Mucosa of rectum (tissue), 2 donors: ENCODE measurements around the gene AXIN2.
"Not testable (repeated sequence)": the region's sequence is repeated elsewhere in the genome, so short reads cannot be mapped to it uniquely, and the experiment has no call there.

ENCODE experiments used
- H3K27ac ChIP-seq, 2 donors: one replicate each; pipeline ENCODE4 v1.7.0; 2013; ENCODE audit warnings: inconsistent platforms in 2 of 2, low read depth in 2 of 2, low read length in 2 of 2
- H3K27me3 ChIP-seq, 2 donors: one replicate each; pipeline ENCODE4 v1.7.0; 2013; ENCODE audit warnings: low read length in 2 of 2; ENCODE audit not compliant: control insufficient read depth in 2 of 2, insufficient read depth in 2 of 2
- H3K36me3 ChIP-seq, 2 donors: one replicate each; pipeline ENCODE4 v1.7.0; 2013; ENCODE audit warnings: low read length in 2 of 2; ENCODE audit not compliant: control insufficient read depth in 2 of 2, insufficient read depth in 2 of 2
- H3K4me1 ChIP-seq, 2 donors: one replicate each; pipeline ENCODE4 v1.7.0; 2013; ENCODE audit warnings: low read length in 2 of 2, mild to moderate bottlenecking in 1 of 2; ENCODE audit not compliant: control insufficient read depth in 2 of 2, insufficient read depth in 2 of 2
- H3K4me3 ChIP-seq, 2 donors: one replicate each; pipeline ENCODE4 v1.7.0; 2013; ENCODE audit warnings: low read length in 2 of 2
- H3K9ac ChIP-seq, 2 donors: one replicate each; pipeline ENCODE4 v1.7.0; 2013; ENCODE audit warnings: low read length in 2 of 2, low read depth in 1 of 2, mild to moderate bottlenecking in 1 of 2
- H3K9me3 ChIP-seq, 2 donors: one replicate each; pipeline ENCODE4 v1.7.0; 2013; ENCODE audit warnings: low read length in 2 of 2; ENCODE audit not compliant: control insufficient read depth in 2 of 2
- donor health status: healthy.
- donor health status: Normal muscosa, but diverticular disease.

Gene AXIN2

GRCh38 chr17:65518256-65518655 is 43.2 kb downstream of the AXIN2 start:
- Histone ChIP-seq H3K4me3 (no peak overlapping the region), H3K36me3 (no peaks in the 10 kb centered on the region), H3K27me3 (no peaks in the 10 kb centered on the region), H3K9me3 (no peaks in the 10 kb centered on the region), H3K9ac (no peak overlapping the region), H3K4me1 (peaks cover 0 to 7% of the 10 kb centered on the region in 2 donors), H3K27ac (no peak overlapping the region)

- Histone ChIP-seq H3K9ac (no peak overlapping the region), H3K4me1 (peaks cover 0 to 7% of the 10 kb centered on the region in 2 donors), H3K9me3 (no peaks in the 10 kb centered on the region)
Observed at GRCh38 chr17:65515959-65516948, 45.2 kb downstream of the AXIN2 start.

GRCh38 chr17:65515512-65515911 is 45.9 kb downstream of the AXIN2 start:
- peaks cover 0 to 7% of the 10 kb centered on the region in 2 donors for H3K4me1 ChIP-seq
- no peak overlapping the region for H3K27ac ChIP-seq
- H3K27me3 ChIP-seq: no peaks in the 10 kb centered on the region
- H3K36me3 ChIP-seq: no peaks in the 10 kb centered on the region
- H3K9ac ChIP-seq: no peak overlapping the region
- H3K9me3 ChIP-seq: no peaks in the 10 kb centered on the region
- H3K4me3 ChIP-seq: no peak overlapping the region

More at GRCh38 chr17:65515959-65516948, 45.2 kb downstream of the AXIN2 start:
- H3K27me3 ChIP-seq: no peaks in the 10 kb centered on the region
- no peaks in the 10 kb centered on the region for H3K36me3 ChIP-seq
- no peak overlapping the region for H3K27ac ChIP-seq
- no peak overlapping the region for H3K4me3 ChIP-seq

GRCh38 chr17:65514541-65514940 is 46.9 kb downstream of the AXIN2 start:
- H3K27ac ChIP-seq: no peak overlapping the region
- H3K9me3 ChIP-seq: no peaks in the 10 kb centered on the region
- H3K9ac ChIP-seq: no peak overlapping the region
- no peaks in the 10 kb centered on the region for H3K27me3 ChIP-seq
- peaks cover 0 to 7% of the 10 kb centered on the region in 2 donors for H3K4me1 ChIP-seq
- H3K4me3 ChIP-seq: no peak overlapping the region
- H3K36me3 ChIP-seq: no peaks in the 10 kb centered on the region

GRCh38 chr17:65514082-65514481 is 47.4 kb downstream of the AXIN2 start:
- Histone ChIP-seq H3K27ac (no peak overlapping the region), H3K4me1 (peaks cover 0 to 7% of the 10 kb centered on the region in 2 donors), H3K4me3 (no peak overlapping the region), H3K27me3 (no peaks in the 10 kb centered on the region), H3K9me3 (no peaks in the 10 kb centered on the region), H3K9ac (no peak overlapping the region), H3K36me3 (no peaks in the 10 kb centered on the region)

GRCh38 chr17:65511316-65511715 is 50.1 kb downstream of the AXIN2 start:
- H3K4me3 ChIP-seq: no peak overlapping the region
- no peak overlapping the region for H3K9ac ChIP-seq
- no peaks in the 10 kb centered on the region for H3K27me3 ChIP-seq
- no peaks in the 10 kb centered on the region for H3K36me3 ChIP-seq
- no peaks in the 10 kb centered on the region for H3K9me3 ChIP-seq
- H3K27ac ChIP-seq: no peak overlapping the region
- peaks cover 0 to 7% of the 10 kb centered on the region in 2 donors for H3K4me1 ChIP-seq

- Histone ChIP-seq H3K4me1 (no peaks in the 10 kb centered on the region), H3K9ac (no peak overlapping the region), H3K4me3 (no peak overlapping the region), H3K27ac (no peak overlapping the region), H3K9me3 (no peaks in the 10 kb centered on the region), H3K36me3 (no peaks in the 10 kb centered on the region), H3K27me3 (no peaks in the 10 kb centered on the region)
Observed at GRCh38 chr17:65509032-65509431, 52.4 kb downstream of the AXIN2 start.

- H3K9me3 ChIP-seq, H3K9ac ChIP-seq, H3K4me3 ChIP-seq, H3K27me3 ChIP-seq, H3K27ac ChIP-seq, H3K4me1 ChIP-seq, H3K36me3 ChIP-seq: not testable (repeated sequence)
Observed at GRCh38 chr17:65504673-65505072, 56.8 kb downstream of the AXIN2 start.

GRCh38 chr17:65504141-65504540 is 57.3 kb downstream of the AXIN2 start:
- H3K27ac ChIP-seq: no peak overlapping the region
- H3K9ac ChIP-seq: no peak overlapping the region
- H3K9me3 ChIP-seq: no peaks in the 10 kb centered on the region
- no peaks in the 10 kb centered on the region for H3K36me3 ChIP-seq
- H3K4me3 ChIP-seq: no peak overlapping the region
- H3K4me1 ChIP-seq: no peaks in the 10 kb centered on the region
- no peaks in the 10 kb centered on the region for H3K27me3 ChIP-seq

- no peak overlapping the region for H3K27ac ChIP-seq
- no peaks in the 10 kb centered on the region for H3K36me3 ChIP-seq
- no peak overlapping the region for H3K9ac ChIP-seq
- no peaks in the 10 kb centered on the region for H3K4me1 ChIP-seq
- no peak overlapping the region for H3K4me3 ChIP-seq
- no peaks in the 10 kb centered on the region for H3K27me3 ChIP-seq
- H3K9me3 ChIP-seq: no peaks in the 10 kb centered on the region
Observed at GRCh38 chr17:65503557-65503956, 57.9 kb downstream of the AXIN2 start.
